ENCODE data around the gene ZNF292.
"Not testable (repeated sequence)": the region's sequence is repeated elsewhere in the genome, so short reads cannot be mapped to it uniquely, and the experiment has no call there.

ZNF292 gene

DNA sequence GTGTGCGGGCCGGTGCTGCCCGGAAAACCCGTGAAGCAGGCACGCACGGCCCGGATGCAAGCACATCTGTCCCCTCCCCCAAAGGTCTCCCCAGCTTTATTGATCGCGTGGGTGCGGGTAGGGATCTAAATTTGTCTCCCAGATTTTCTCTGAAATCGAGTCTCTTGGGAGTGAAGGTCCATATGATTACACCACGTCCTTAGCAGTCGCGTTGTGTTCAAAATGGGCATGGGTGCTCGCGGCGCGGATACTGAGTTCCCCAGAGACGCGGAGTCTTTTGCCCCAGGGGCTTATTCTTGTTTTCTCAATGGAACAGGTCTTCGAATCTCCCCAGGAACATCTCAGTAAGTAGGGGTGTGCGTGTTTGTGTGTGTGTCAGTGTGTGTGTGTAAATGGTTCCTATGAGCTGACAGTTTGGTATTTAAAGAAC is 2.8 kb upstream of the ZNF292 start:
- peak overlapping the region; percentile 69 for H3K9ac ChIP-seq (ENCODE audit: insufficient read length)
- H3K4me3 ChIP-seq = peak overlapping the region; percentile 83
- no peaks in the 10 kb centered on the region for H3K36me3 ChIP-seq (ENCODE audit: insufficient read depth, low read length)
- peak overlapping the region; percentile 85; the same call in 1 of the 2 replicates for H3K27ac ChIP-seq
- H3K9me3 ChIP-seq (ENCODE audit: low read depth, low read length) = no peaks in the 10 kb centered on the region
- TF ChIP-seq POLR2AphosphoS5 (IDR thresholded peaks at IDR 0.05; ENCODE audit: borderline replicate concordance, low read depth, low read length) (no peak; the same call in 1 of the 2 replicates), FOXP2 (optimal IDR thresholded peaks at IDR 0.05; ENCODE audit: control extremely low read depth, extremely low read length, insufficient read depth) (no peak), EZH2 (IDR thresholded peaks at IDR 0.05) (no peak)
- DNase-seq (ENCODE audit: low read depth, low spot score) = no peak

- peak overlapping the region; percentile 83 for H3K4me3 ChIP-seq
- peaks cover 11% of the 10 kb centered on the region; the same call in 1 of the 2 replicates for H3K36me3 ChIP-seq (ENCODE audit: insufficient read depth, low read length)
- TF ChIP-seq POLR2AphosphoS5 (IDR thresholded peaks at IDR 0.05; ENCODE audit: borderline replicate concordance, low read depth, low read length) (no peak), FOXP2 (optimal IDR thresholded peaks at IDR 0.05; ENCODE audit: control extremely low read depth, extremely low read length, insufficient read depth) (no peak), EZH2 (IDR thresholded peaks at IDR 0.05) (no peak)
- H3K9ac ChIP-seq (ENCODE audit: insufficient read length) = peak overlapping the region; percentile 94
- no peak for DNase-seq (ENCODE audit: low read depth, low spot score)
- no peaks in the 10 kb centered on the region for H3K9me3 ChIP-seq (ENCODE audit: low read depth, low read length)
- peak overlapping the region; percentile 92 for H3K27ac ChIP-seq
Measured at GRCh38 chr6:87154641-87154992, 748 bp upstream of the ZNF292 start.

GRCh38 chr6:87155842-87156815 is 764 bp downstream of the ZNF292 start:
- Histone ChIP-seq H3K4me3 (peak overlapping the region; percentile 83), H3K27ac (peak overlapping the region; percentile 92), H3K9me3 (ENCODE audit: low read depth, low read length) (no peaks in the 10 kb centered on the region), H3K9ac (ENCODE audit: insufficient read length) (peak overlapping the region; percentile 94), H3K36me3 (ENCODE audit: insufficient read depth, low read length) (peaks cover 11% of the 10 kb centered on the region; the same call in 1 of the 2 replicates)
- DNase-seq (ENCODE audit: low read depth, low spot score) = no peak
- TF ChIP-seq FOXP2 (optimal IDR thresholded peaks at IDR 0.05; ENCODE audit: control extremely low read depth, extremely low read length, insufficient read depth) (no peak), POLR2AphosphoS5 (IDR thresholded peaks at IDR 0.05; ENCODE audit: borderline replicate concordance, low read depth, low read length) (no peak), EZH2 (IDR thresholded peaks at IDR 0.05) (no peak)

DNA sequence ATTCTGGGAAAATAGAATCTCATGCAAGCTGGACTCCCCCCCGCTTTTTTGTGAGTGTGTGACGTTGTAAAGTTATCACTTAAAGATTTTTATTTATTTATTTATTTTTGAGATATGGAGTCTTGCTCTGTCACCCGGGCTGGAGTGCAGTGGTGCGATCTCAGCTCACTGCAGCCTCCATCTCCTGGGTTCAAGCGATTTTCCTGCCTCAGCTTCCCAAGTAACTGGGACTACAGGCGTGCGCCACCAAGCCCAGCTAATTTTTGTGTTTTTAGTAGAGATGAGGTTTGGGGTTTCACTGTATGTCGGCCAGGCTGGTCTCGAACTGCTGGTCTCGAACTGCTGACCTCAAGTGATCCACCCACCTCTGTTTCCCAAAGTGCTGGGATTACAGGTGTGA is 2.2 kb downstream of the ZNF292 start:
- H3K9me3 ChIP-seq (ENCODE audit: low read depth, low read length); H3K27ac ChIP-seq; DNase-seq (ENCODE audit: low read depth, low spot score); H3K9ac ChIP-seq (ENCODE audit: insufficient read length): not testable (repeated sequence)
- Histone ChIP-seq H3K36me3 (ENCODE audit: insufficient read depth, low read length) (peaks cover 12% of the 10 kb centered on the region; the same call in 1 of the 2 replicates), H3K4me3 (peak overlapping the region; percentile 83; the same call in 1 of the 2 replicates)

DNA sequence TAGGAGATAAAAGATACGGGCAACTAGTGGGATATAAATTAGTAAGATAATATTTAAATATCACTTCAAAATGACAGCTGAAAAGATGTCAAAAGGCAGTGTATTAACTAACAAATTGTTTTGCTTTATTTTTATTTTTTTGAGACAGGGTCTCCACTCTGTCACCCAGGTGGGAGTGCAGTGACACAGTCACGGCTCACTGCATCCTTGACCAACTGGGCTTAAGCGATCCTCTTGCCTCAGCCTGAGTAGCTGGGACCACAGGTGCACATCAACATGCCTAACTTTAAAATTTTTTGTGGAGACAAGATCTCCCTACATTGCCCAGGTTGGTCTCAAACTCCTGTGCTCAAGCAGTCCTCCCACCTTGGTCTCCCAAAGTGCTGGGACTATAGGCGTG is 5.9 kb downstream of the ZNF292 start:
- H3K9ac ChIP-seq (ENCODE audit: insufficient read length) = no peak overlapping the region
- peaks cover 17% of the 10 kb centered on the region; the same call in 1 of the 2 replicates for H3K36me3 ChIP-seq (ENCODE audit: insufficient read depth, low read length)
- no peak overlapping the region for H3K27ac ChIP-seq
- no peak overlapping the region for H3K4me3 ChIP-seq
- TF ChIP-seq EZH2 (IDR thresholded peaks at IDR 0.05) (no peak), FOXP2 (optimal IDR thresholded peaks at IDR 0.05; ENCODE audit: control extremely low read depth, extremely low read length, insufficient read depth) (no peak), POLR2AphosphoS5 (IDR thresholded peaks at IDR 0.05; ENCODE audit: borderline replicate concordance, low read depth, low read length) (no peak)
- DNase-seq (ENCODE audit: low read depth, low spot score) = no peak
- no peaks in the 10 kb centered on the region for H3K9me3 ChIP-seq (ENCODE audit: low read depth, low read length)

DNA sequence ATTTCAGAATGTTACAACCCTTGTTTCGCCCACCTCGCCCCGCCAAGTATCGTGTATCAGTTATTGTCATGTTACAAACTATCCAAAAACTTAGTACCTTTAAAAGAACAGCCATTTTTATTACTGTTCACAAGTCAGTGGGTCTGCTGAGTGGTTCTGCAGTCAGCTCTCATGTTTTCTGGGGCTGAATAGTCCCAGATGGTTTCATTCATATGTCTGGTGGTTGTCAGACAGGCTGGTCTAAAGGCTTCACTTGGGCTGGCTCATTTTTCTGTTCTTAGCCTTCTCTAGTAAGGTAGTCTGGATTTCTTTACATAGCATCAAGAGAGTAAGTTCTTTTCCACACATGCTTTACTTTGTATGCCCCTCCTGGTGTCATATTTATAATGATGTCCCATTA is 8.6 kb downstream of the ZNF292 start:
- Histone ChIP-seq H3K27ac (no peak overlapping the region), H3K9me3 (ENCODE audit: low read depth, low read length) (no peaks in the 10 kb centered on the region), H3K36me3 (ENCODE audit: insufficient read depth, low read length) (peaks cover 7% of the 10 kb centered on the region; the same call in 1 of the 2 replicates), H3K4me3 (no peak overlapping the region), H3K9ac (ENCODE audit: insufficient read length) (no peak overlapping the region)
- no peak for DNase-seq (ENCODE audit: low read depth, low spot score)
- TF ChIP-seq EZH2 (IDR thresholded peaks at IDR 0.05) = no peak
- no peak for TF ChIP-seq FOXP2 (optimal IDR thresholded peaks at IDR 0.05; ENCODE audit: control extremely low read depth, extremely low read length, insufficient read depth)
- no peak for TF ChIP-seq POLR2AphosphoS5 (IDR thresholded peaks at IDR 0.05; ENCODE audit: borderline replicate concordance, low read depth, low read length)

DNA sequence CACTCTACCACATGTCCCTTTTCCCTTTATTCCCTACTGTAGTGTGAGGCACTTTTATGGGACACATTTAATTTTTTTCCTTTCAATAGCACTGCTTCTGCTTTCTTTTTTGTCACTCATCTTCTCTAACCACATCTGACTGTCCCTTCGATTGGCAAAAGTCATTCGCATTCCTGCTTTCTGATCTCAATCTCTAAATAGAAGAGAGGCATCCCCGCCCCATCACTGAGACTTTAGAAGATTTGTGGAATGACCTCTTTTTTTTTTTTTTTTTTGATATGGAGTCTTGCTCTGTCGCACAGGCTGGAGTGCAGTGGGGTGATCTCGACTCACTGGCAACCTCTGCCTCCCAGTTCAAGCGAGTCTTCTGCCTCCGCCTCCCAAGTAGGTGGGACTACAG is 9.1 kb downstream of the ZNF292 start:
- no peaks in the 10 kb centered on the region for H3K9me3 ChIP-seq (ENCODE audit: low read depth, low read length)
- no peak overlapping the region for H3K27ac ChIP-seq
- H3K36me3 ChIP-seq (ENCODE audit: insufficient read depth, low read length) = peaks cover 8% of the 10 kb centered on the region
- H3K4me3 ChIP-seq = no peak overlapping the region
- H3K9ac ChIP-seq (ENCODE audit: insufficient read length) = no peak overlapping the region
- TF ChIP-seq EZH2 (IDR thresholded peaks at IDR 0.05) = no peak
- no peak for TF ChIP-seq POLR2AphosphoS5 (IDR thresholded peaks at IDR 0.05; ENCODE audit: borderline replicate concordance, low read depth, low read length)
- no peak for TF ChIP-seq FOXP2 (optimal IDR thresholded peaks at IDR 0.05; ENCODE audit: control extremely low read depth, extremely low read length, insufficient read depth)
- DNase-seq (ENCODE audit: low read depth, low spot score) = no peak

DNA sequence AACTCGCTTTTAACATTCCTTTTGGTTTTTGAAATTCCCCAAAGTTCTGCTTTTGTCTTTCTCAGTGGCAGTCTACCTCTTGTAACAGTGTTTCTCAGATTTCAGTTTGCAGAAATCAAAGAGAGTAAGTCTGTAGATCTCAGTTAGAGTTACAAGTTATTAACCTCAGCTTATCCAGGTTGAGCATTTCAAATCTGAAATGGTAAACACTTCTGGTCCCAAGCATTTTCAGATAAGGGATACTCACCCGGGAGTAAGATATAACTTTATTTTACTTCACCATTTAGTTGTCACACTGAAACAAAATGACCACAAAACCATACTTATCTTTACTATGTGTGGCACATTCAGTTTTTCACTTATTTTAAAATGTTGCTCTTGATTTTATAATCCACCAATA is 9.8 kb downstream of the ZNF292 start:
- Histone ChIP-seq H3K27ac (no peak overlapping the region), H3K36me3 (ENCODE audit: insufficient read depth, low read length) (peaks cover 11% of the 10 kb centered on the region), H3K9ac (ENCODE audit: insufficient read length) (no peak overlapping the region), H3K4me3 (no peak overlapping the region), H3K9me3 (ENCODE audit: low read depth, low read length) (no peaks in the 10 kb centered on the region)
- no peak for DNase-seq (ENCODE audit: low read depth, low spot score)
- TF ChIP-seq POLR2AphosphoS5 (IDR thresholded peaks at IDR 0.05; ENCODE audit: borderline replicate concordance, low read depth, low read length) (no peak), EZH2 (IDR thresholded peaks at IDR 0.05) (no peak), FOXP2 (optimal IDR thresholded peaks at IDR 0.05; ENCODE audit: control extremely low read depth, extremely low read length, insufficient read depth) (no peak)

Measured in SK-N-MC (cell line).